ENCODE data around the gene TIAM2.

The TIAM2 gene

GRCh38 chr6:155056756-155057155 lies 61.6 kb downstream of the TIAM2 start:
- DNase-seq (ENCODE audit: low read depth in 2 of 2, low spot score in 1 of 2) = no peak

DNA sequence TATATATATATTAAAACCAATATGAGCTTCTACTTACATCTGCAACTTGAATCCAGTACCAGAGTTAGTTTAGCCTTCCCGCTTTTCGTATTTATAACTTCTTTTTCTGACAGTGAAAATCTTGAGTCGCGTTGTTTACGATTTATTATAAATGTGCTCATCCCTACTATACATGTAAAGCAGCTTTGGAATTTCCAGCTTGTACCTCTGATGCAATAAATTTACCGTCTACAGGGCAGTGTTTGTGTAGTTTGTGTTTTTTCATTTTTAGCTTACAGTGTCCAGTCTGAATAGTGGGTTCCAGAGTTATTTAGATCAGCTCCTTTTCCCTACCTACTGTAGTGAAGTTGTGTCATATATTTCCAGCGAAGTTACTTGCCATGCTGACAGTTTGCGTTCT lies 66.3 kb downstream of the TIAM2 start:
- no peak for DNase-seq (ENCODE audit: low read depth in 2 of 2, low spot score in 1 of 2)

- no peak for DNase-seq (ENCODE audit: low read depth in 2 of 2, low spot score in 1 of 2)
Measured at GRCh38 chr6:155062866-155063341, 67.8 kb downstream of the TIAM2 start.

DNA sequence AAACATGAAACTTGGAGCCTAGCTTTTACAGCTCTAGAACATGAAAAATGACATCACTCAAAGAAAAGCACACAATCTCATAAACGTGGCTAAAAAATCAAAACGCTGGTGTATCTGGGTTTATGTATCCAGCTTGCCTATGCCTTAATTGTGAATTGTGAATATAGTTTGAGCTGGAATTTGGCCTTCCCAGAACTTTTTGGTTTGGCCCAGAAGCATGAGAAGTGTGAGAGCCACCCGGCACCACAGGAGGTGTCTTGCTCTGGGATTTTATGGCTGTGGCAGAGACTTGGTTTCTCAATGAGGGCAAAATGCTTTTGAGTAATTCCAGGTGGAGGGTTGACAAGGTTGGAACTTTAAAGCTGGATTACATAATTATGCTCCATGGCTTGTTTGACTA lies 69.2 kb downstream of the TIAM2 start:
- no peak for DNase-seq (ENCODE audit: low read depth in 2 of 2, low spot score in 1 of 2)

DNA sequence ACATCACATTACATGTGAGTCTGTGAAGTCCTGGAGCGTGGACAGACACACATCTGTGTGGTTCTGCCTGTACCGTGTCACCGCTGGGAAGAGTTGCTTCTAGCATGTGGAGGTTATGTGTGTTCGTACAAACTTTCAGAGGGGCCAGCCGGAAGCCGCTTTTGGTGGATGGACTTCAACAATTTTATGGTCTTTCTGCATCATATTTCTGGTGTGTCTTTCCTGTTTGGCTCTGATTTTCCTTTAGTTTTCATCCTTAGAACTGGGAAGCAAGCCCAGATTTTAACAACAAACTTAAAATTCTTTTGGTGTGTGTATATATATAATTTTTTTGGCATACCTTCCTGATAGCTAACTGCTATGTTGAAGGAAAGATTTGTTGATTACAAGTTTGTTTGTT lies 71.2 kb downstream of the TIAM2 start:
- DNase-seq (ENCODE audit: low read depth in 2 of 2, low spot score in 1 of 2) = no peak

DNA sequence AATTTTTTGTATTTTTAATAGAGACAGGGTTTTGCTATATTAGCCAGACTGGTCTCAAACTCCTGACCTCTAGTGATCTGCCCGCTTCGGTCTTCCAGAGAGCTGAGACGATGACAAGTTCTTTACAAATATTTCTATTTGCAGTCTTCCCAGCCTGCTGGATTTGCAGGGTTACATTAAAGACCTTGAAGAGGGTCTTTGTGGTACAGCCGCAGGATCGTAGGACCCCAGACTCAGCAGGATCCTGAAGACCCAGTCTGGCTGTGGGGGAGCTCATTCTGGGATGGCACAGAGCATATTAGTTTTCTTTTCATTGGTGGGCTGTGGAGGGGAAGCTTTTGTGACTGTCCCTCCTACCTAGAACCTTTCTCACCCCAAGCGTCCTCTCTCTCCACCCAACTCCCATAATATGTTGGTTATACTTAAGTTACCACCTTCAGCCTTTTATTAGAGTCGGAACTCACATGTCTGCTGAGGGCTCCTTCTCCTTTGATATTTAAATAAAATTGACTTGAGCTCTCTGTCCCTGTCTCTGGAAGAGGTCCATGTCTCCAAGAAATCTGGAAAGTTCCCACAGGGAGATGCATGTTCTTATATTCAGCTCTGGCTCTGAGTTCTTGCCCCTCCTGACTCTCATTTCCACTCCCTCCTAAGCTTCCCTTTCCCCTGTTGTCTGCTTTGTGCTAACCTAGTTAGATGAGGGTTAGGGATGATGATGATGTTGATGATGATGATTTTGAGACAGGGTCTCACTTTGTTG lies 72.0 kb downstream of the TIAM2 start:
- DNase-seq (ENCODE audit: low read depth in 2 of 2, low spot score in 1 of 2) = no peak

- DNase-seq (ENCODE audit: low read depth in 2 of 2, low spot score in 1 of 2) = no peak
Measured at GRCh38 chr6:155067956-155068615, 73.0 kb downstream of the TIAM2 start.

DNA sequence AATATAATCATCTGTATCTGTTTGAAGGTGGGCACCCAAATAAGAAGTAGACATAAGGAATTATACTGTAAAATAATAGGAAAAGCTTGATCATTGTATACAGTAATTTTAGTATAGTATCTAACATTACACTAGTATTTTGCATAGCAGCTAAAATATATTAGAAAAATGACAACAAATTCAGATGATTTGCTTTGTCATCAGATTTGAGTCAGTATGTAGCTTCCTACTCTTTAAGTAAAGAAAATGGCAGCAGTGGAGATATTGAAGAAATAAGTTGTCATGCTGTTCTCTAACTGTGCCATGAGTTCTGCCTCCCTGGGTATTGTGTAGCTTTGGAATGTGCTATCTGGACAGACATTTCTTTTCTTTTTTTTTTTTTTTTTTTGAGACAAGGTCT lies 74.4 kb downstream of the TIAM2 start:
- no peak for DNase-seq (ENCODE audit: low read depth in 2 of 2, low spot score in 1 of 2)

DNA sequence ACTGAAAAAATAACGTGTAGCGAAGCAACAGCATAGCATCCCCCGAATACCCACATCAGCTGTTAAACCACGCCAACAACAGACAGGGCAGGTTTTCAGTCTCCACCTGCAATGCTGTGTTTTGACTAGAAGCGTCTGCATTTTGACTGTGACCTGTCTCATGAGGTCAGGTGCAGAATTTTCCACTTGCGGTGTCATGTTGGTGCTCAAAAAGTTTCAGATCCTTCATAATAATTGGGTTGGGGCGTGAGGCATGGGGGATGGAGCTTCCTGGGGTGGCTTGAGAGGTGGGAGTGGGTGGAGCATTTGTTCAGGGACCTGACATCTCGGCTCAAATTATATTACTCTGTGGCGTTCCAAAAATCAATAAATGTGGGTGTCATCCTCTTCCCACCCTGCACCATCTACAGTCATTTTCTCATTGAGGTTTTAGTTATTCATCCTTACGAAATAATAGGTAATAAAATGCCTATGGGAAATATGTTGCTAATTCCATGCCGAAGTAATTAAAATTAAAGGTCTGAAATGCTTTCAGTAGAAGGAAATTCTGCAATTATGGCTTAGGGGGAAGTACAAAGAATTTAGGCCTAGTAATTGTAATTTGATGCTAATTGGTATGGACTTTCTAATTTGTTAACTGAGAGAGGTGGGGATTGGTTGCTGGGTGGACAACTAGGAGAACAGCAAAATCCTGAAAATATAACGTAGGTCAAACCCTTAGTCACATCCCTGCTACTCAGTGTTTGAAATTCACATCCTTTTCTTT lies 81.0 kb downstream of the TIAM2 start:
- DNase-seq (ENCODE audit: low read depth in 2 of 2, low spot score in 1 of 2) = no peak

DNA sequence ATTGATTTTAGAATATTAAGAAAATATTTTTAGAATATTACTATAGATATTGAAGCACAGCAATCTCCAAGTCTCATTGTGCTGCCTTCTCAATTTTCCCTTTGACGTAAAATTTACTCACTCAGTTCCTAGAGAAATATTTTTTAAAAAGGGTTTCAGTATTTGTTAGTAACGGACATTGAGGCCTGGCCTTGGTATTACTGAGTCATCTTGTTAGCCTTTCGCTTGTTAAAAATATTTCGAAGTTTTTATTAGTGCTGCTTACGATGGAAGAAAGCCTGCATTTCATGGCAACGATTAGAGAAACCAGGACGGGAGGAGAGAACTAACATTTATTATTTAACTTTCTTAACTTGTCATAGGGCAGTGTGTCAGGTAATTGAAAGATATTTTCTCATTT lies 82.2 kb downstream of the TIAM2 start:
- DNase-seq (ENCODE audit: low read depth in 2 of 2, low spot score in 1 of 2) = no peak

DNA sequence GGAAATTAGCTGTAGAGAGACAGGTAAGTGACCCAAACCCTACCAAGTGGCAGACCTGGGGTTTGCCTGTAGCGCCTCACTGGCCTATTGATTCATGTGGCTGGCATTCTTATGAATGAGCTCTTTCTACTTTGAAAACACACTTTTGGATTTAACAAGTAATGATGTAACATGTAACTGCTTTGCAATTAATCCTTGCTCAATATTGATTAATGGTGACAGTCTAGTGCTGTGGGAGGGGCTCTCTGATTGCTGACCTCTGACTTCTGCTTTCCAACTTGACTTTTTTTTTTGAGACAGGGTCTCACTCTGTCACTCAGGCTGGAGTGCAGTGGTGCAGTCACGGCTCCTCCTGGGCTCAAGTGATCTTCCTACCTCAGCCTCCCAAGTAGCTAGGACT lies 82.7 kb downstream of the TIAM2 start:
- no peak for DNase-seq (ENCODE audit: low read depth in 2 of 2, low spot score in 1 of 2)

DNA sequence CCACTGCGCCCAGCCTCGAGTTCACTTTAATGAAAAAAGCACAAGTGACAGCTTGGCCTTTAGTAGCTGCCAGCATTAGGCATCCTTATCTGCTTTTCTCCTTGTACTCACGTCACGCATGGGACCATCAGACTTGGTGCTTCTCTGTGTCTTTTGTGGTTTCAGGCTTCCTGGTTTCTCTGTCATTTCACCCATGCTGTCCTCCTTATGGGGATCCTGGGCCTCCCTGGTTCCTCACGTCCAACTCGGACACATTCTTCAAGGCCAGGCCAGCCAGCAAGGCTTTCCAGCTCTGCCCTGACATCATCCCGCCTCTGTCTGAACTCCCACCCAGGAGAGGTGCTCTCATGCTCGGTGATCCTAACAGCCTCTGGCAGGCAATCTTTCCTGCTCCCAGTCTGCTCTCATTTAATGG lies 83.2 kb downstream of the TIAM2 start:
- no peak for DNase-seq (ENCODE audit: low read depth in 2 of 2, low spot score in 1 of 2)

GRCh38 chr6:155079985-155080452 lies 84.9 kb downstream of the TIAM2 start:
- DNase-seq (ENCODE audit: low read depth in 2 of 2, low spot score in 1 of 2) = no peak

DNA sequence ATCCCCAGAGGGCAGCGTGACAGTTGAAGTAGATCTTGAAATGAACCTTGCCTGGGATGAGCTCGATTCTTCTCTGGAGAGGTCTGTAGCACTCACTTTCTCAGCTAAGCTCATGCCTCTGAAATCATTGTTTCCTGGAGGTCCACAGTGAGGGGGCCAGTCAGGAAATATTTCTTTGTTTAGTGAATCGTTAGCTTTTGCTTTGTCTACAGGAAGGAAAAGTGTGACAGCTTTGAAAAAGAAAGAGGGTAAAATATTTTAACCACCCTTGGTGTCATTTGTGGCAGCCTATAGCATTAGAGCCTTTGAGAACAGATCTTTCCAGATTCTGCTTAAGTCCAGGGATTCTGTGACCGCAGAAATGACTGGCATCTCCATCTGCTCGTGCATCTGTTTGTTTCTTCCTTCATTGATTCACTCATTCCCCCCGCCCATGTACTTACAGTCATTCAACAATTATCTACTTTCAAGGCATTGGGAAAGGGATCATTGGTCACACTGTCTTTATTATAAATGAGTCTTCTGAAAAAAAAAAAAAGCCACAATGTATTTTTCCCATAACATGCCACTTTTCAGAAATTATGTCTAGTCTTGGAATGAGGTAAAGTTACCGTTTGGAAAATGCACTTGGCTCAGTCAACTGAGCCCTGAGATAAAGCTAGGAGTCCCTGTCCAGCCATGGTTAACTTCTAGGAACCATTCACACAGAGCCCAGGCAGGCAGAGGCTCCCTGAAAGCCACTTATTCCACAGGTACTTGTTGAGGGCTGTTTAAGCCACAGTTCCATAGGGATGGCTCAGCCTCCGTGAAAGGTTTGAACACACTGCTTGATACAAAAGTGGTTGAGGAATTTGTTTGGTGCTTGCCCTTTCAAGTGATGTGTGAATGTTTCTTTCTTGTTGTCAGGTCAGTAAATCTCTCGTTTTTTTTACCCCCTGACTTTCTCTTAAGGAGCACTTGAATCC lies 86.0 kb downstream of the TIAM2 start:
- DNase-seq (ENCODE audit: low read depth in 2 of 2, low spot score in 1 of 2) = no peak

DNA sequence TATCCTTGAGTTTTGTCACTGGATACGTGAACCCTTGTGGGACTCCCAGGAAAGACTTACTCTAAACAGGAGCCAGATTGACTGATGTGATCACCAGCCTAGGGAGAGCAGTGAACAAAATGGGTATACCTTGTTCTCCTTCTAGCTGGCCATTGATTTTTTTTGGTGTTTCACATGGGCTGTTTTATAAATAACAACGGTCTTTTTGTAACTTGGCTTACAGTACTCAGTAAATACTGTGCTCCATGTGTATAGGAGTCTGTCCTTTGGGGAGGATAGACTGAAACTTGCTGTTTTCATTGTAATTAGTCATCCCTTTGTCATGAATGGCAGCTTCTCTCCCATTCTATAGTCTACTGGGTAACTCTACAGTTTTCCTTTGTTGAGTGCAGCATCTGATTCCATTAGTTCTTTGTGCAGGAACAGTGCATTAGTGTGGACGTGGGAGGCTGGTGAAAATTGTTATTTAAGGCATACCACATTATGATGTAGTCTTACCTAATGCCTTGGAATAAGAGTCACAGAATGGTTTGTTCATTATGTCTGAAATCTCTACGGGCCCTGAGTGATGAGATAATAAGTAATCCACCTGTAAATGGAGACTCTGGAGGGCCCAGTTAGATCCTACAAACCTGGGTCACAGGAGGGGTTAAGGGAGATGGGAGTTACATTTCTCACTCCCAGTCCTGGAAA lies 89.5 kb downstream of the TIAM2 start:
- no peak for DNase-seq (ENCODE audit: low read depth in 2 of 2, low spot score in 1 of 2)

- DNase-seq (ENCODE audit: low read depth in 2 of 2, low spot score in 1 of 2) = no peak
Measured at GRCh38 chr6:155085582-155086257, 90.6 kb downstream of the TIAM2 start.

DNA sequence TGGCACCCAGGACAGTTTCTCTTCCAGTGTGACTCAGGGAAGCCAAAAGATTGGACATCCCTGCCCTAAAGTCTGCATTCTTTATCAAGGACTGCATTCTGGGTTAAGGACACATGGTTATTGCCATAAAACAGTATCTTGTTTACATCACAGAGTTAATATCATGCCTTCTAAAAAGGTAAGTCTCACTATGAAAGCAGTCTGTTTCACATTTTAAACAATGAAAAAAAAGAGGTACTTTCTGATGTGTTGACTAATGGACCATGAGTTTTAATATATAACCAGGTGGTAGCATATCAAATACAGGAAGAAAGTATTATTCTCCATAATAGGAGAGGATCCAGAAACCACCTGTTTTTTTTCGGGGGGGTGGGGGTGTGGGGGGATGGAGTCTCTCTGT lies 93.7 kb downstream of the TIAM2 start:
- DNase-seq (ENCODE audit: low read depth in 2 of 2, low spot score in 1 of 2) = no peak

DNA sequence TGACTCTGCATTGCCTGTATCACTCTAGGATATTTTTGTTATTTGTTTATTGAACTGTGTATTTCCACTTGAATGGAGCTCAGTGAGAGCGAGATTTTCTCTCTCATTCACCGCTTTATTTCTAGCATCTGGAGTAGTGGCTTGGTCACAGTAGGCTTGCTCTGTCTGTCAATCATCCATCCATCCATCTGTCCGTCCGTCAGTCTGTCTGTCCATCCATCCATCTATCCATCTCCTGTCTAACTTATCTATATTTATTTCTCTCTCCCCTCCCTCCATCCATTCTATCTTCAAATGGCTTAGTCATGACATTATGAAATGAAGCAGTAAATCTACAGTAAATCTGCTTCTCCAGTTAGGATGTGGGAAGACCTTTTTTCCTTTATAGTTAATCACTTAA lies 94.6 kb downstream of the TIAM2 start:
- no peak for DNase-seq (ENCODE audit: low read depth in 2 of 2, low spot score in 1 of 2)

- no peak for DNase-seq (ENCODE audit: low read depth in 2 of 2, low spot score in 1 of 2)
Measured at GRCh38 chr6:155090166-155090565, 95.1 kb downstream of the TIAM2 start.

GRCh38 chr6:155091756-155092155 lies 96.6 kb downstream of the TIAM2 start:
- no peak for DNase-seq (ENCODE audit: low read depth in 2 of 2, low spot score in 1 of 2)
